GM21528 (cell line): ENCODE results near the gene KCNK13.
"Not testable (repeated sequence)": the region's sequence is repeated elsewhere in the genome, so short reads cannot be mapped to it uniquely, and the experiment has no call there.

Experiments used
- ATAC-seq: cut with Tn5 transposase; IDR thresholded peaks from one replicate; pipeline ENCODE4 v1.9.1; 2021; ENCODE audit warnings: mild to moderate bottlenecking, moderate library complexity; ENCODE audit not compliant: unreplicated experiment, low FRiP score

KCNK13 gene

DNA sequence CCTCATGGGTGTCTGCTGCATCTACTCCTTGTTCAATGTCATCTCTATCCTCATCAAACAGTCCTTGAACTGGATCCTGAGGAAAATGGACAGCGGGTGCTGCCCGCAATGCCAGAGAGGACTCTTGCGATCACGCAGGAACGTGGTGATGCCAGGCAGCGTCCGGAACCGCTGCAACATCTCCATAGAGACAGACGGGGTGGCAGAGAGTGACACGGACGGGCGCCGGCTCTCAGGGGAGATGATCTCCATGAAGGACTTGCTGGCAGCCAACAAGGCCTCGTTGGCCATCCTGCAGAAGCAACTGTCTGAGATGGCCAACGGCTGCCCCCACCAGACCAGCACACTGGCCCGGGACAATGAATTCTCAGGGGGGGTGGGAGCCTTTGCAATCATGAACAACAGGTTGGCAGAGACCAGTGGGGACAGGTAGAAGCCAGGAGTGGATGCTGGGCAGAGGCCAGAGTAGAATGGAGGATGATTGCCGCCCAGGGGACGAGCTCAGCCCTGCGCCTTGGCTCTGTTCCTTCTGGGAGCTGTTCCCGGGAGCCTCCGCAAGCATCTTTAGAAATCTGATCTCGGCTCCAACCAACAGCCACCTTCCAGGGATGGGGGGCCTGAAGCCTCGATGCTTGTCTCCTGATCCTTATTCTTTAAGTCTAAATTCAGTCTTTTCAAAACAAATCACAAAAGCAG lies 122.9 kb downstream of the KCNK13 start:
- no peak for ATAC-seq

DNA sequence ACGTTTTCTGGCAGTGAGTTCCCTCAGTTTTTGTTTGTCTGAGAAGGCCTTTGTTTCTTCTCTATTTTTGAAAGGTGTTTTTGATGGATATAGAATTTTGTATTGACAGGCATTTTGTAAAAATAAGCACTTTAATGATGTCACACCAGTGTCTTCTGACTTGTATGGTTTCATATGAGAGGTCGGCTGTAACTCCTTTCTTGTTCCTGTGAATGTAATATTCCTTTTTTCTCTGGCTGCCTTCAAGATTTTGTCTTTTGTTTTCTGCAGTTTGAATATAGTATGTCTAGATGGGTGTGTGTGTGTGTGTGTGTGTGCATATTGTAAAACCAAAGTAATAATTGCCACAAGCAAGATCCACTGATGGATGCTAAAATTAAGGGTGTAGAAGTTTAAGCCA lies 126.8 kb downstream of the KCNK13 start:
- no peak for ATAC-seq

DNA sequence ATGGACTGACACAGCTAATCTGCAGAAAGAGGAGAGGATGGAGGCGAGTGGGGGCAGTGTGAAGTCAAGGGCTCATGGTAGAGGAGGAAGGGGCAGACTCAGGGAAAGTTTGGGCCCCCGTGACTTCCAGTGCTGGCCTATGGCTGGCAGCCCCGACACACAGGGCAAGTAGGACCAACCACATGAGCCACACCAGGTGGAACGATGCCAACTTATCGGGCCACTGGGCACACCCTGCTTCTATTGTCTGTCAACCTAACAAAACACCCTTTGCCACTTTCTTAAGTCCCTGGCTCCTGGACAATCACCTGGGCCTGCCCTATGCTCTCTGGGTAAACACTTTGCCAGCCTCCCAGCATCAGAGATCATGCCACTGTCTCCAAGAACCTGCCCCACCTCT lies 129.4 kb downstream of the KCNK13 start:
- ATAC-seq, result no peak

DNA sequence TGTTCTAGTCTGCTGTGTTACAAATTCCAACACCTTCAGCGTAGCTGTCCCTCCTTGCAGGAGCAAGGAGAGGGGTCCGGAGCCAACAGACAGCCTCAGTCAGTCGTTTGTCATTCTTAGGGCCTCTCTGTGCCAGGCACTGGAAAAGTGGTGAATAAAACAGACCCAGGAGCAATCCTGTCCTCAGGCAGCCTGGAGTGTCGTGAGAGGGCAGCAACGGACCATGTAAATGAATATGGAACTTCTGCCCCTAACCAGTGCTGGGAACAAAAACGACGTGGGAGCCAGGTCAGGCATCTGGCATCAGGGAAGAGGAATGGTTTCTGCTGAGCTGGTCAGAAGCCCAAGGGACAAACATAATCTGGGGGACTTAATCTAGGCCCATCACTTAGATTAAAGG lies 129.8 kb downstream of the KCNK13 start:
- no peak for ATAC-seq

DNA sequence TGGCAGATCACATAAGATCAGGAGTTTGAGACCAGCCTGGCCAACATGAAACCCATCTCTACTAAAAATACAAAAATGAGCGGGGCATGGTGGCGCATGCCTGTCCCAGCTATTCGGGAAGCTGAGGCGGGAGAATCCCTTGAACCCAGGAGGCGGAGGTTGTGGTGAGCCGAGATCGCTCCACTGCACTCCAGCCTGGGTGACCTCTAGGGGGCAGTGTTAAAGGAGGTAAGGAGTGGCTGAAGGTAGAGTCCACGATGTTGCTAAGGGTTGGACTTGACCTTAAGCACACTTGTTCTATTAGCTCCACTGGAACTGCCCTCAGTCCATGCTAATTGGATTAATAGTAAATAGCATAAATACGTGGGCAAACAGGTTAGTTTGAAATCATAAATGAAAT lies 132.1 kb downstream of the KCNK13 start:
- ATAC-seq, result no peak

DNA sequence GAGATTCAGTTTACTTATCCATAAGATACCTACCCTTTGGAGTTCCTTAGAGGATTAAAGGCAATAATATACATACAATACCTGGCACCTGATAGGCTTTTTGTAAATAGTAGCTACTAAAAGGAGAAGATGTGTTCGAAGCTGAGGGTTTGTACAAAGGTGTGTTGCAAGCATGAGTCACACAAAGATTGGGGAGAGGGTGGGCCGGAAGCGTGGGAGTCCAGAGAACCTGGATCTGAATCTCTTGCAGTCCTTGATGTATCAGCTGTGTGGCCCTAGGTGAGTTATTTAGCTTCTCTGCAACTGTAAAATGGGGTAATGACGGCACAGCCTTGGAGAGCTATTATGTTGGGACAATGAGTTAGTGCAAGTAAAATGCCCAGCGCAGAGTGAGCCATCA lies 132.9 kb downstream of the KCNK13 start:
- ATAC-seq, result no peak

DNA sequence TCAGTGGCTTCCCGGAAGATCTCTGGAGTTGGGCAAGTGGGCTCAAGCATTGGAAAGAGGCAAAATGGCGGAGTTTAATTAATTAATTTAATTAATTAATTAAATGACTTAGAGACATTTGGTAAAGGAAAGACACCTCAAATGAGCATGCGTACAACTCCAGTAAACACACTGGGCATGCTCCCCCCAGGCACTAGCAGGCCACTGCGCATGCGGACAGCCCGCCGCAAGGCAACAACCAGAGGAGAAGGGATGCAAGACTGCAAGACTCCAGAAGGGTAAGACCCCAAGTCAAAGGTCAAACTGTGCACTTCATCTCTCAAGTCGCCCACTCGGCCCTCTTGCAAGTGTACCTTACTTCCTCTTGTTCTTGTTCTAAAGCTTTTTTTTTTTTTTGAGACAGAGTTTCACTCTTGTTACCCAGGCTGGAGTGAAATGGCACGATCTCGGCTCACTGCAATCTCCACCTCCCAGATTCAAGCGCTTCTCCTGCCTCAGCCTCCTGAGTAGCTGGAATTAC lies 136.8 kb downstream of the KCNK13 start:
- no peak for ATAC-seq

DNA sequence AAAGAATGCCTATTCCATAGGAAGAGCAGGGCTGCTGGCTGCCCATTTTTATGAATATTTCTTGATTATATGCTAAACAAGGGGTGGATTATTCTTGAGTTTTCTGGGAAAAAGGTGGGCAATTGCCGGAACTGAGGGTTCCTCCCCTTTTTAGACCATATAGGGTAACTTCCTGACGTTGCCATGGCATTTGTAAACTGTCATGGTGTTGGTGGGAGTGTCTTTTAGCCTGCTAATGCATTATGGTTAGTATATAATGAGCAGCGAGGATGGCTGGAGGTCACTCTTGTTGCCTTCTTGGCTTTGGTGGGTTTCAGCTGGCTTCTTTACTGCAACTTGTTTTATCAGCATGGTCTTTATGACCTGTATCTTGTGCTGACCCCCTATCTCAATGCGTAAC lies 138.8 kb downstream of the KCNK13 start:
- not testable (repeated sequence) for ATAC-seq

DNA sequence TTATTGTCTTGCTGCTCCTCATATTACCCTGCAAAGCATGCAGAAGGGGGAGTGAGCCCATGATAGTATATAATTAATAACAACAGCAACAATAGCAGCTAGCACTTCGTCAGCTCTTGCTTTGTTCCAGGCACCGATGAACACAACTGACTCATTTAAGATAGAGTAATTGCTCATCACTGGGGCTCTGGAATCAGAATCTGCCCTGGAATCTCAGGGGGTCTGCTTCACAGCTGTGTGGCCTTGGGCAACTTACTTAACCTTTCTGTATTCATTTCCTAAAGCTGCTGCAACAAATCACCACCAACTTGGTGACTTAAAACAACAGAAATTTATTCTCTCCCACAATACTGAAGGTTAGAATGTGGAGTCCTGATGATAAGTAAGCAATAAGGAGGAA lies 139.6 kb downstream of the KCNK13 start:
- ATAC-seq, result no peak

DNA sequence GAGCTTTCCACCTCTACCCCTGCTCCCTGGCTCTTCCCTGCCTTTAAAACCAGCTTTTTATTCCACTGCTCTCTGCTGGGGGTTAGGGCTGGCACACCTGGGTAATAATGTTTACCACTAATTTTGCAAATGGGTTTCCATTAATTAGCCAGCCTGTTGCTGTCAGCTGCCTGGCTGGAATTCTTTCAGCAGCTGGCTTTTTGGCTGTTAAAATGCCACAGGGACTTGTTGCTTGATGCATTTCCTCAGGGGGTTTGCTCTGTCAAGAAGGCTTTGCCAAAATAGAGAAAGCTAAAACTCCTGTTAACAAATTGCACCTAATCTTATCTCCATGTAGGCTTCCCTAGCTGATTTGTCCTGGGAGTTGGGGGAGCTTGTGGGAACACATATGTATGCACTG lies 142.7 kb downstream of the KCNK13 start:
- no peak for ATAC-seq

DNA sequence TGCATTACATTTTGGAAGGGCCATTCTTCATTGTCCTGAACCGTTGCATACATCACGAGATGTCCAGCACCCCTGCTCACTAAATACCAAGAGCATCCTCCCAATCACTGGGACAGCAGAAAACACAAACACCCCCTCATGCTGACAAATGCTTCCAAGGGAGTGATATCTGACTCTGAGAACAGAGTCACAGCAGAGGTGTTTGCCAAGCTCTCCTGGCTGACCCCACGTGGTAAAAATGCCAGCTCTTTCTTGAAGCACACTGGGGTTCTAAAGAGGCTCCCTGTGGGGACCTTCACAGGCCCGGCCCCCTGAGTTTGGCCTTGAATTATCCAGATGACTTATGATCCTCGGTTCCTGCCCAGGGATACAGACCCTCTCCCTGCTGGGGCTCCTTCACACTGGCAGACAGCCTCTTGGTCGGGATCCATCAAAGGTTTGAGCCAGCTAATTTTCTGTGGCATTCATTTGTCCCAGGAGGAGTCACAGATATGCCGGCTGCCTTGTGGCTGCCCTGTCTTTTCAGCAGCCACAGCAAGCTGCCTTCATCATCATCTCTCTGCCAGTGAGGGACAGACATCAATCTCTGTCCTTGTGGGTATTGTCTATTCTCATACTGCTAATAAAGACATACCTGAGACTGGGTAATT lies 151.4 kb downstream of the KCNK13 start:
- no peak for ATAC-seq

DNA sequence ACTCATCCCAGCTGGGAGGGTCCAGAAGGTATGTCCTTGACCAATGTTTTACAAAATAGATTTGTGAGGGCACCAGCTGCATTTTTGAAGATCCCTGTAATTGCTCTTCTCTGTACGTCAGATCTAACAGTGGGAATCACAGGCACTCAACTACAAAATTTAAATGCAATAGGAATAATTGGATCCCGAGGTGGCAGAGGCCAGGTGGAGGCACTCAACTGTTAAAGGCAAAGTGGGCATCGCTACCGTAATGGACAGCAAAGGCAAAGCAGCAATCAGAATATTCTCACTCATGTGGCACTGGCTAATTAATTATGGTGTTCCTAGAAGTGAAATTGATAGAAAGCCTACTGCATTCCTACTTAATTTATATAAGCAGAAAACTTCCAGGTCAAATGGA lies 166.7 kb downstream of the KCNK13 start:
- ATAC-seq, result no peak

DNA sequence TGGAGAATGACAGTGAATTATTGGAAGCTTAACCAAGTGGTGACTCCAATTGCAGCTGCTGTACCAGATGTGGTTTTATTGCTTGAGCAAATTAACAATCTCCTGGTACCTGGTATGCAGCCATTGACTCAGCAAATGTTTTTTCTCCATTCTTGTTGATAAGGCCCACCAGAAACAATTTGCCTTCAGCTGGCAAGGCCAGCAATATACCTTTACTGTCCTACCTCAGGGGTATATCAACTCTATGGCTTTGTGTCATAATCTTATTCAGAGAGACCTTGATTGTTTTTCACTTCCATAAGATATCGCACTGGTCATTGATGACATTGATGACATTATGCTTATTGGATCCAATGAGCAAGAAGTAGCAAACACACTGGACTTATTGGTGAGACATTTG lies 168.1 kb downstream of the KCNK13 start:
- ATAC-seq, result not testable (repeated sequence)
